Measurements from ENCODE around the gene CEP131.
"Not testable (repeated sequence)": the region's sequence is repeated elsewhere in the genome, so short reads cannot be mapped to it uniquely, and the experiment has no call there.

CEP131 gene

DNA sequence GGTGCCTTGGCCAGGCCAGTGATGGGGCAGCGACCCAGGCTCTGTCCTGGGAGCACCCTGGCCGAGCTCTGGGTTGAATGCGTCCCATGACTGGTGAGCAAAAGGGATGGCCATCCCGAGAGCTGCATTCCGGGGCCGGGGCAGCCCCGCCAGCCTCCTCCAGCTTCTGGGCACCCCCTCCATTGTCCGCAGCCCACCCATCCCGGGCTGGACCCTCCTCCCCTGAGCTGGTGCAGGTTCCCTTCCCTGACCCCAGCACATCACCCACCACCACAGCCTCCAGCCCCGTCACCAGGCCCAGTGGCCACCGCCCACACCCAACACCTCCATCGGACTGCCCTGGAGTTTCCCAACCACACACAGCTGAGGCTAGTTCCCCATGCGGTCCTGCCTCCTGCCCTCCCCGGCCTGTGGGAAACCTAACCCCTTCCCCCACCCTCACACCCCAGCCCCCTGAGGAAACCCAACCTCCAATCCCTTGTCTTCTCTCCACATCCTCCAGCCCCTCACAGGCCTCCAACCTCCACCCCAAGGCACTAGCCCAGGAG is 73.7 kb downstream of the CEP131 start:
- DNase-seq, result no peak

DNA sequence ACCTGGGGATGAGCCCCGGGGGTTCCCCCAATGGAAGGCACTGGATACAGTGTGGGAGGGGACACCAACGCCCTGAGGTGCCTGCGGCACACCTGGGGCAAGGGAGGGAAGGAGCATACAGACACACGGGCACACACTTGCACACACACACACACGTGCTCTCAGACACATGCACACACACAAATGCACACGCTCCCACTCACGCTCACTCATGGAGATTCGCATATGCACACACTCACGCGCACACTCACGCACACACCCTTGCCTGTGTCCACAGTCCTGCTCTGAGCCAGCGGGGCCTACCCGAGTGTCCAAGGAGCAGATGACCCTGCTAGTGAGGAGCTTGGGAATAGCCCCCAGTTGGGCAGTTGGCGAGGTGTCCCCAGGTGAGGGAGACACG is 74.2 kb downstream of the CEP131 start:
- DNase-seq, result no peak

DNA sequence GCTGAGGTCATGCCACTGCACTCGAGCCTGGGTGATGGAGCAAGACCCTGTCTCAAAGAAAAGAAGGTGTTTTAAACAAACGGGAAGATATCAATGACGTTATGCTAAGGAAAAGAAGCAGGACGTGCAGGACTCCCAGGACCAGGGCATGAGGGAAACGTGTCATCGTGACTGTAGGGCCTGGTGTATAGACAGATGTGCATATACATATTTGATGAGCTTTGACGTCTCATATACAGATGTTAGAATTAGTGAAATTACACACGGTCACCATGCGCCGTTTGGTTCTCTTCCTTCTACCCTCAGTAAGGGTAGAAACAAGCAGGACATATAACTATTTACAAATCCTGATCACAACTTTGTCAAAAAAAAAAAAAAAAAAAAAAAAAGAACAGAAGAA is 75.1 kb downstream of the CEP131 start:
- no peak for DNase-seq

DNA sequence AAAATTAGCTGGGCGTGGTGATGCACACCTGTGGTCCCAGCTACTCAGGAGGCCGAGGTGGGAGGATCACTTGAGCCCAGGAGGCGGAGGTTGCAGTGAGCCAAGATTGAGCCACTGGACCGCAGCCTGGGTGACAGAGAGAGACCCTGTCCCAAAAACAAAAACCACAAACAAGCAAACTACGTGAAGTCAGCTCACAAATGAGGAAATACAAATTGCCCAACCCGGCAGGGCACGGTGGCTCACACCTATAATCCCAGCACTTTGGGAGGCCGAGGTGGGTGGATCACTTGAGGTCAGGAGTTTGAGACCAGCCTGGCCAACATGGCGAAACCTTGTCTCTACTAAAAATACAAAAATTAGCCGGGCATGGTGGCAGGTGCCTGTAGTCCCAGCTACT is 76.6 kb downstream of the CEP131 start:
- not testable (repeated sequence) for DNase-seq

DNA sequence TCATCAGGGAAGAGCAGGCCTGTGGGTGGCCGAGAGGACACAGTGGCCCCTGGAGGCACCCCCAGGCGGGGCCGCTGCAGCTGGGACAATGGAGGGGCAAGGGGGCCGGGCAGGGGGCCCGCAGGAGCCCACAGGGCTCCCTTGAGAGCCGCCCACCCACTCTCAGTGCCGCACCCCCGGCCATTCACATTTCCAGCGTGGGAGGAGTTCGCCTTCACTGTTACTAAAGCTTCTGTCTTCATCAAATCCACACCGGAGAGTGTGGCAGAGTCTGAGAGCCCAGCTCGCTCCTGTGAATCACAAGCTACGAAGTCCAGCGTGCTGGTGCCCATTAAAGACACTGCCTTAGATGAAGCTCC is 78.4 kb downstream of the CEP131 start:
- DNase-seq, result no peak

DNA sequence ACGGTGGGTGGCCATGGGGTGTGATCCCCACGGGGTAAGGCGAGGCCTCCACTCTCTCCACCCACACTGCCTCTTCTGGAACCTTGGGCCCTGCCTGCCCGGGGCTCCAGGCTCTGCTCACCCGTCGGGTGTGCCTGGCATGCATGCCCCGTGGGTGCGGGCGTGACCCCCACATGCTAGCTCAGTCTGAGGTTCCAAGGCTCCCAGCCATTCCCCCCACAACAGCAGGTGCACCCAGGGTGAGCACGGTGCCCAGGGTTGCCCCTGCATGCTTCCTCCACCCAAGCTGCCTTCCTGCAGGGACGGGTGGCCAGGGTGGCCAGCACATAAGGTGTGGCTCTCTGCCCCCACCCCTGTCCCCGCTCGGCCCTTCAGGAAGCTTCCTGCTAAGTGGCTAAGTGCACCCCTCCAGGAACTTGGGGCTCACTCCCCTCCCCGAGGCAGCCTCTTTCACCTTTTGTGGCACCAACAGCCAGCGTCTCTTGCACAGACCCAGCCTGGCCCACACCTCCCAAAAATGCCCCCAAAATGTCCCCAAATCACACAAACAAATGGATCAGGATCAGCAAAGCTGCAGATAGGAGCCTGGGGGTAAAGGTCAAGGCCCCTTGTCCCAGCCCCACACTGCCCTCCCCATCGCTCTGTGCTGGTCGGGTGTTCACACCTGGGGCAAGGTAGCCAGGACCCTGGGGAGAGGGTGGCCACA is 78.9 kb downstream of the CEP131 start:
- no peak for DNase-seq

DNA sequence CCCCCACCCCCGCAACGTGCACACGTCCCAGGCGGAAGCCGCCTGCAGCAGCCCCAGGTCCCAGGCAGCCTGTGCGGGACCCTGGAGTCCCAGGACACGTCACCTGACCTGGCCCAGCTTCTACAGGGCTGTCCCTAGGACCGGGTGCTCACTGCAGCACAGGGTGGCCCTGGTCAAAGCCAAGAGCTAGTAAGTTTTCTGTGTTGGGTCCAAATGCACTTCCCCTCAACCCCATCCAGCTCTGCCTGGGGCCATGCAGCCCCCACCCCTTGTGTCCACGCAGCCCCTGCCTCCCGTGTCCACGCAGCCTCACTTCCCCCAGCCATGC is 79.6 kb downstream of the CEP131 start:
- no peak for DNase-seq

DNA sequence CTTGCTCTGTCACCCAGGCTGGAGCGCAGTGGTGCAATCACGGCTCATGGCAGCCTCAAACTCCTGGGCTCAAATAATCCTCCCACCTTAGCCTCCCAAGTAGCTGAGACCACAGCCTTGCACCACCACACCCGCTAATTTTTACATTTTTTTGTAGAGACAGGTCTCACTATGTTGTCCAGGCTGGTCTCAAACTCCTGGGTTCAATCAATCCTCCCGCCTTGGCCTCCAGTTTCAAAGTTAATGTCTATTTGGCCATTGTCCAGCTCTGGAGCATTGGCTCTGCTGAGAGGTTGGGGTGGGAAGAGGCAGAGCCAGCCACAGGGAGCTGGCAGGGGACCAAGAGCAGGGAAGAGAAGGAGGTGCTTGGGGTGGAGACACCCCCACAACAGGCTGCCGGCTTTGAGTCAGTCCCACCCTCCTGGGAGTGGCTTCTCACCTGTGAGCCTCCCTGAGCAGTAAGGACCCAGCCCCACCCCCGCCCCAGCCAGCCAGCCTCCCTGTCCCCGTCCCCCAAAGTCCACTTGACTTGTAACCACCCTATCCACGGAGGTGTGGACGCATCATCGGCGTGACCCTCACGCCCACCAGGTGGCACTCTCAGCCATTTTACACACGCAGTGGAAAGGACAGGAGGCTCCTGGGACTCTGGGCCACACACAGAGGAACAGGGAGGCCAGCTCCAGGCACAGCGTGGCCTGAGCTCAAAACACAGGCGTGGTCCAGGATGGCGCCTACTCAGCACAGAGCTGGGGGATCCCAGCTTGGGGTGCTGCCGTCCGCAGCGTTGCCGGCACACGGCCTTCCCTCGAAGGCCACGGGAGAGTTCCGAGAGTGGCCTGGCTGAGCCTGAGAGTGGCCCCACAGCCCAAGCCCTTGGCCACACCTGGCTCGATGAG is 80.2 kb downstream of the CEP131 start:
- peak in 12 of 14 donors; percentile 35 to 79 (median 66) for DNase-seq

DNA sequence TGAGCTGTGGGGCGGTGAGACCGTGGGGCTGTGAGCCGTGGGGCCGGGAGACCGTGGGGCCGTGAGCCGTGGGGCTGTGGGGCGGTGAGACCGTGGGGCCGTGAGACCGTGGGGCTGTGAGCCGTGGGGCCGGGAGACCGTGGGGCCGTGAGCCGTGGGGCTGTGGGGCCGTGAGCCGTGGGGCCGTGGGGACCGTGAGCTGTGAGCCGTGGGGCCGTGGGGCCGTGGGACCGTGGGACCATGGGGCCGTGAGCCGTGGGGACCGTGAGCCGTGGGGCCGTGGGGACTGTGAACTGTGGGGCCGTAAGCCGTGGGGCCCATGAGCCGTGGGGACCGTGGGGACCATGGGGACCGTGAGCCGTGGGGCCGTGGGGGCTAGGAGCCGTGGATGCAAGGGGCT is 82.1 kb downstream of the CEP131 start:
- no peak for DNase-seq

DNA sequence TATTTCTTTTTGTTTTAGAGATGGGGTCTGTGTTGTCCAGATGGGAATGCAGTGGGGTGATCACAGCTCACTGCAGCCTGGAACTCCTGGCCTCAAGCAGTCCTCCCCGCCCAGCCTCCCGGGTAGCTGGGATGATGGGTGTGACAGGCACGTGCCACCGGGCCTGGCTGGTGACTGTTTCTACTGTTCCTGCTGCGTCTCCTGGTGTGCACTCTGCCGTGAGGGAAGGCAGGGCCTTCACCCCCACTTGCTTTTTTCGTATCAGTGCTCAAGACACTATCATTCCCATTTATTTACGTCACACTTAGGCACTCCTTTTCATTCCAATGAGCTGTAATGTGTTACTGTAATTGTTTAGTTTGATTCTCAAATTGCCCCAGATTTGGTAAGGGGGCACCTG is 82.7 kb downstream of the CEP131 start:
- no peak for DNase-seq
